ENCODE data around the gene LCT. TPM values are rescaled to one million over a fixed set of nuclear protein-coding genes. Genes with fewer than 3 reads are reported as not detected.

The LCT gene
- total and polyA plus RNA-seq, 2 of the 13 experiments (the other 11 are each of a cell fraction or from before 2014, with no cell fraction given), result not detected

- POLR2A ChIA-PET, result interaction anchor here (0.7 to 1.0 kb wide), 6 partner anchors 15 to 823 kb away, joined by 3 to 5 read pairs (median 4); partner anchors contain the start of genes CCNT2 and ZRANB3
- WGBS (ENCODE audit: low lambda C conversion rate), result 83% methylated on average over 11 of the region's 11 CpGs
- TF ChIP-seq NFE2L2 (IDR thresholded peaks at IDR 0.05; ENCODE audit: low read length), result peak; percentile 35; the same call in 1 of the 2 replicates
- TF ChIP-seq ZSCAN12 (CRISPR knock-in tag; IDR thresholded peaks at IDR 0.05), result no peak
- 0 out of 2 replicates have a peak, but pooled peaks have one; percentile 3 for TF ChIP-seq SIN3A (IDR thresholded peaks at IDR 0.05; ENCODE audit: borderline replicate concordance, low read depth, low read length)
- TF ChIP-seq RAD21 (CRISPR knock-in tag; IDR thresholded peaks at IDR 0.05), result 0 out of 2 replicates have a peak, but pooled peaks have one; percentile 7
- TF ChIP-seq MBNL3 (CRISPR knock-in tag; conservative IDR thresholded peaks at IDR 0.05), result 0 out of 2 replicates have a peak, but pooled peaks have one; percentile 42
- TF ChIP-seq ZNF18 (CRISPR knock-in tag; IDR thresholded peaks at IDR 0.05; ENCODE audit: insufficient replicate concordance), result no peak
- FAIRE-seq (no peak), DNase-seq (ENCODE audit: low spot score) (no peak), ATAC-seq (no peak)
- Histone ChIP-seq H3K4me1 (ENCODE audit: insufficient read depth, low read length) (peaks cover 20% of the 10 kb centered on the region), H2AFZ (ENCODE audit: low read length) (peak overlapping the region; percentile 78), H3K36me3 (replicated peaks in 1 of 2; ENCODE audit: control insufficient read depth in 1 of 2, insufficient read depth in 2 of 2, low read length in 2 of 2) (peaks cover 0 to 10% of the 10 kb centered on the region in 2 experiments; a peak in 2 of 5 replicates), H3K27ac (ENCODE audit: extremely low read length, insufficient read depth, low read length) (no peak overlapping the region), H3K79me2 (ENCODE audit: insufficient read depth, low read length) (peaks cover 38% of the 10 kb centered on the region), H4K20me1 (ENCODE audit: insufficient read depth, low read length) (peaks cover 32% of the 10 kb centered on the region), H3K4me2 (ENCODE audit: low read depth, low read length) (peak overlapping the region; percentile 34), H3K27me3 (ENCODE audit: control insufficient read depth in 1 of 2, insufficient read depth in 2 of 2, low read length in 2 of 2) (no peaks in the 10 kb centered on the region; a peak in 1 of 5 replicates), H3K9ac (ENCODE audit: insufficient read depth, low read depth, low read length) (no peak overlapping the region), H3K9me3 (ENCODE audit: low read length) (no peaks in the 10 kb centered on the region), H3K4me3 (replicated peaks in 1 of 3; ENCODE audit: insufficient read depth in 1 of 3, low read depth in 2 of 3, low read length in 3 of 3) (no peak overlapping the region)
- CTCF ChIA-PET (ENCODE audit: low intra/inter-chr PET ratio, low total read pairs), result no interaction called here
- intact Hi-C loops (cut with micrococcal nuclease; ENCODE audit: unreplicated experiment) (loop anchor here (2.0 kb wide), 1 partner anchor 210 kb away; the partner anchor contains the start of genes R3HDM1 and ZRANB3), in situ Hi-C loops (cut with HindIII; ENCODE audit: extremely low pct_ligation_motif_present, low pct_unique_long_range_greater_than_20kb) (no loop called here)
- BruUV-seq (replicated peaks), result no TSS peak
Measured at GRCh38 chr2:135741043-135741394, 96.0 kb downstream of the LCT start.

GRCh38 chr2:135740206-135740605 is 96.8 kb downstream of the LCT start:
- CTCF ChIA-PET (ENCODE audit: low intra/inter-chr PET ratio, low total read pairs), result no interaction called here
- FAIRE-seq (no peak), ATAC-seq (no peak), DNase-seq (ENCODE audit: low spot score) (no peak)
- Histone ChIP-seq H4K20me1 (ENCODE audit: insufficient read depth, low read length) (peaks cover 24% of the 10 kb centered on the region), H3K9ac (ENCODE audit: insufficient read depth, low read depth, low read length) (no peak overlapping the region), H3K27ac (ENCODE audit: extremely low read length, insufficient read depth, low read length) (no peak overlapping the region), H3K4me2 (ENCODE audit: low read depth, low read length) (no peak overlapping the region), H3K27me3 (ENCODE audit: control insufficient read depth in 1 of 2, insufficient read depth in 2 of 2, low read length in 2 of 2) (no peaks in the 10 kb centered on the region; a peak in 1 of 5 replicates), H3K36me3 (replicated peaks in 1 of 2; ENCODE audit: control insufficient read depth in 1 of 2, insufficient read depth in 2 of 2, low read length in 2 of 2) (peaks cover 0 to 6% of the 10 kb centered on the region in 2 experiments; a peak in 2 of 5 replicates), H2AFZ (ENCODE audit: low read length) (peak overlapping the region; percentile 22), H3K4me3 (replicated peaks in 1 of 3; ENCODE audit: insufficient read depth in 1 of 3, low read depth in 2 of 3, low read length in 3 of 3) (no peak overlapping the region), H3K79me2 (ENCODE audit: insufficient read depth, low read length) (peaks cover 30% of the 10 kb centered on the region), H3K9me3 (ENCODE audit: low read length) (no peaks in the 10 kb centered on the region), H3K4me1 (ENCODE audit: insufficient read depth, low read length) (peaks cover 15% of the 10 kb centered on the region)
- BruUV-seq (replicated peaks), result no TSS peak
- intact Hi-C loops (cut with micrococcal nuclease; ENCODE audit: unreplicated experiment), result loop anchor here (2.0 kb wide), 1 partner anchor 209 kb away; the partner anchor contains the start of genes R3HDM1 and ZRANB3
- 93% methylated on average over 3 of the region's 3 CpGs for WGBS (ENCODE audit: low lambda C conversion rate)
- POLR2A ChIA-PET, result no interaction called here
- in situ Hi-C loops (cut with HindIII; ENCODE audit: extremely low pct_ligation_motif_present, low pct_unique_long_range_greater_than_20kb), result no loop called here
- TF ChIP-seq MATR3 (CRISPR knock-in tag; IDR thresholded peaks at IDR 0.05), result no peak
- no peak for TF ChIP-seq SMAD9 (CRISPR knock-in tag; IDR thresholded peaks at IDR 0.05)
- no peak for TF ChIP-seq ZNF512 (CRISPR knock-in tag; IDR thresholded peaks at IDR 0.05)
- TF ChIP-seq FIP1L1 (IDR thresholded peaks at IDR 0.05; ENCODE audit: borderline replicate concordance, insufficient read depth, low read depth, low read length), result no peak
- TF ChIP-seq BRD4 (CRISPR knock-in tag; IDR thresholded peaks at IDR 0.05), result no peak
- no peak for TF ChIP-seq ETV5 (CRISPR knock-in tag; IDR thresholded peaks at IDR 0.05; ENCODE audit: borderline replicate concordance)
- TF ChIP-seq ATRX (CRISPR knock-in tag; IDR thresholded peaks at IDR 0.05; ENCODE audit: borderline replicate concordance), result no peak
- no peak for TF ChIP-seq CSRNP2 (CRISPR knock-in tag; conservative IDR thresholded peaks at IDR 0.05; ENCODE audit: low read depth)

Data from HepG2 (cell line).